NCI-H2081 (cell line): ENCODE data around the gene MED13.
"Not testable (repeated sequence)": the region's sequence is repeated elsewhere in the genome, so short reads cannot be mapped to it uniquely, and the experiment has no call there.

ENCODE experiments used
- DNase-seq, 2 experiments: peaks; one replicate each; lab custom pipeline; 2025; lab: John Stamatoyannopoulos, UW

The MED13 gene

GRCh38 chr17:62086737-62087136 is 21.7 kb upstream of the MED13 start:
- DNase-seq, result no peak

GRCh38 chr17:62085511-62086408 is 20.7 kb upstream of the MED13 start:
- DNase-seq, result no peak

- no peak for DNase-seq
These were observed 19.5 kb upstream of the MED13 start for GRCh38 chr17:62084585-62084984.

GRCh38 chr17:62083651-62084050 is 18.6 kb upstream of the MED13 start:
- no peak for DNase-seq

- no peak for DNase-seq
These were observed 15.6 kb upstream of the MED13 start for GRCh38 chr17:62080647-62081046.

GRCh38 chr17:62078009-62078408 is 12.9 kb upstream of the MED13 start:
- DNase-seq, result no peak

- no peak for DNase-seq
These were observed 12.0 kb upstream of the MED13 start for GRCh38 chr17:62076864-62077788.

- DNase-seq, result no peak
These were observed 10.3 kb upstream of the MED13 start for GRCh38 chr17:62075308-62075815.

- no peak for DNase-seq
These were observed 8.9 kb upstream of the MED13 start for GRCh38 chr17:62073993-62074392.

- not testable (repeated sequence) for DNase-seq
These were observed 7.8 kb upstream of the MED13 start for GRCh38 chr17:62072855-62073254.

- no peak for DNase-seq
These were observed 5.8 kb upstream of the MED13 start for GRCh38 chr17:62070900-62071299.

- no peak for DNase-seq
These were observed 2.4 kb upstream of the MED13 start for GRCh38 chr17:62067165-62068145.

- DNase-seq, result peak; percentile 98
These were observed 762 bp upstream of the MED13 start for GRCh38 chr17:62065611-62066468.

GRCh38 chr17:62064029-62064790 is 868 bp downstream of the MED13 start:
- no peak for DNase-seq

GRCh38 chr17:62062944-62063343 is 2.1 kb downstream of the MED13 start:
- no peak for DNase-seq

GRCh38 chr17:62062302-62062701 is 2.8 kb downstream of the MED13 start:
- no peak for DNase-seq

GRCh38 chr17:62059414-62059813 is 5.7 kb downstream of the MED13 start:
- no peak for DNase-seq

- DNase-seq, result no peak
These were observed 6.5 kb downstream of the MED13 start for GRCh38 chr17:62058611-62059010.

- DNase-seq, result no peak
These were observed 7.4 kb downstream of the MED13 start for GRCh38 chr17:62057696-62058095.
